ENCODE results near the gene SMTN.

DNA sequence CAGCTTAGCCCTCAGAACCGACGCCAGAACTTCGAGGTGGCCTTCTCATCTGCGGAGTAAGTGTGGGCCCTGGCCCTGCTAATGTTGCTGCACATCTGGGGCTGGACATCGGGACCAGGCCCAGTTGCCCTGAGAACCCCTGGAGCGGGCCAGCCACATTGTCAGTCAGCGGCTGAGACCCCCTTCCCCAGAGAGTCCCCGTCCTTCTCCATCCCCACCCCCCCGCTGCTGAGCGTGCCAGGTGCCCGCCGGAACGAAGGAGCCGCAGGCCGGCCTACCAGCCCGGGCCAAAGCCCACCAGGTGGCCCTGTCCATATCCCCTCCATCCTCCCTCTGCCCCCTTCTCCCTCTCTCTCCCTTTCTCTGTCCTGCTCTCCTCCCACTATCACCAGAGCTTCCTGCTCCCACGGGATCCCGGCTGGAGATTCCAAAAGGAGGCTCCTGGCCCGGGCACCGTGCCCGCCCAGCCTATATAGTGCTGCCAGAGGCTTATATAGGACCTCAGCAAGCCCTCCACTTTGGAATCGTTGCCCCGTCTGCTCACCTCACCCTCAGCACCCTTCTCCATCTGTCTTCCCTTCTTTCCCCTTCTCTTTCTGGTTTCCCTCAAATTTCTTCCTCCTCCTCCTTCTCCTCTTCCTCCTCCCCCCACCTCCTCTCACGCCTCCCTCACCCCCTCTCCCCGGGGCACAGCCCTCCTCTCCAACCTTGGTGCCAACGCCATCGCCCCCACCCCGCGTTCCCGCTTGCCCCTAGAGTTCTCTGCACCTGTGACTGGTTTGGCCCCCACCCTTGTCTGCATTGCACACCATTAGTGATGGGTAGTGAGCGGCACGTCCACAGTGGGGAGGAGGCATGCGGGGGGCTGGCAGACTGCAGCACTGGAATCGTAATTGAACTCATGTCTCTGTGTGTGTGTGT, 19.0 kb downstream of the SMTN start:
- TF ChIP-seq, protein P1, sequence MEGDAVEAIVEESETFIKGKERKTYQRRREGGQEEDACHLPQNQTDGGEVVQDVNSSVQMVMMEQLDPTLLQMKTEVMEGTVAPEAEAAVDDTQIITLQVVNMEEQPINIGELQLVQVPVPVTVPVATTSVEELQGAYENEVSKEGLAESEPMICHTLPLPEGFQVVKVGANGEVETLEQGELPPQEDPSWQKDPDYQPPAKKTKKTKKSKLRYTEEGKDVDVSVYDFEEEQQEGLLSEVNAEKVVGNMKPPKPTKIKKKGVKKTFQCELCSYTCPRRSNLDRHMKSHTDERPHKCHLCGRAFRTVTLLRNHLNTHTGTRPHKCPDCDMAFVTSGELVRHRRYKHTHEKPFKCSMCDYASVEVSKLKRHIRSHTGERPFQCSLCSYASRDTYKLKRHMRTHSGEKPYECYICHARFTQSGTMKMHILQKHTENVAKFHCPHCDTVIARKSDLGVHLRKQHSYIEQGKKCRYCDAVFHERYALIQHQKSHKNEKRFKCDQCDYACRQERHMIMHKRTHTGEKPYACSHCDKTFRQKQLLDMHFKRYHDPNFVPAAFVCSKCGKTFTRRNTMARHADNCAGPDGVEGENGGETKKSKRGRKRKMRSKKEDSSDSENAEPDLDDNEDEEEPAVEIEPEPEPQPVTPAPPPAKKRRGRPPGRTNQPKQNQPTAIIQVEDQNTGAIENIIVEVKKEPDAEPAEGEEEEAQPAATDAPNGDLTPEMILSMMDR (IDR thresholded peaks at IDR 0.05) = no peak
- TF ChIP-seq POLR2A (IDR thresholded peaks at IDR 0.05) = no peak
